K562 (cell line): ENCODE measurements around the gene SMCO1. TPM values are rescaled to one million over a fixed set of nuclear protein-coding genes. Genes with fewer than 3 reads are reported as not detected.
A peak's percentile ranks its signal among the peaks of the same experiment; 100 is the strongest.

Experiments
- ARID1B ChIP-seq: fragments of 450-650 bp; IDR thresholded peaks from 2 replicates; pipeline ENCODE4 v1.6.1; 2016; ENCODE audit warnings: antibody characterized with exemption, mild to moderate bottlenecking, inconsistent platforms
- ARID2 ChIP-seq: fragments of 450-650 bp; IDR thresholded peaks from 2 replicates; pipeline ENCODE4 v1.6.1; 2017; ENCODE audit warnings: antibody characterized with exemption, mild to moderate bottlenecking
- CREM ChIP-seq: IDR thresholded peaks from 2 replicates; pipeline ENCODE4 v1.6.1; 2014; ENCODE audit warnings: antibody characterized with exemption, low read depth
- CTBP1 ChIP-seq: fragments of 450-650 bp; IDR thresholded peaks from 2 replicates; pipeline ENCODE4 v1.6.1; 2016; ENCODE audit warnings: borderline replicate concordance
- E2F5 ChIP-seq: sonication (generic); formaldehyde crosslinking; IDR thresholded peaks from 2 replicates; pipeline ENCODE4 v1.8.0; 2022; ENCODE audit warnings: mild to moderate bottlenecking, missing genetic modification reagents
- GTF3C2 ChIP-seq: IDR thresholded peaks from 3 replicates; pipeline ENCODE4 v1.6.1; 2011; ENCODE audit warnings: borderline replicate concordance, mild to moderate bottlenecking, moderate library complexity; ENCODE audit not compliant: insufficient read length; ENCODE audit errors: extremely low read depth
- HDAC3 ChIP-seq: fragments of 450-650 bp; IDR thresholded peaks from 2 replicates; pipeline ENCODE4 v1.6.1; 2018; ENCODE audit warnings: borderline replicate concordance, mild to moderate bottlenecking, moderate library complexity; ENCODE audit not compliant: partially characterized antibody
- HMBOX1 ChIP-seq: sonication (generic); IDR thresholded peaks from 2 replicates; pipeline ENCODE4 v1.6.1; 2016
- JUNB ChIP-seq: fragments of 450-650 bp; formaldehyde crosslinking; conservative IDR thresholded peaks from 2 replicates; pipeline ENCODE4 v1.4.0; 2020; ENCODE audit warnings: mild to moderate bottlenecking
- POLR2A ChIP-seq: fragments of 450-650 bp; conservative IDR thresholded peaks from 2 replicates; pipeline ENCODE4 v1.6.1; 2016
- POLR2G ChIP-seq: fragments of 200-400 bp; formaldehyde crosslinking; IDR thresholded peaks from 2 replicates; pipeline ENCODE4 v1.6.1; 2017; ENCODE audit warnings: low read depth, mild to moderate bottlenecking, antibody characterized with exemption, low read length, moderate library complexity
- PRPF4 ChIP-seq: fragments of 200-400 bp; formaldehyde crosslinking; IDR thresholded peaks from one replicate; pipeline ENCODE4 v1.6.1; 2017; ENCODE audit warnings: low read length, low read depth, mild to moderate bottlenecking; ENCODE audit not compliant: insufficient read depth, poor library complexity, severe bottlenecking
- RHOXF2B ChIP-seq: fragments of 250-450 bp; sonication (Bioruptor Pico); conservative IDR thresholded peaks from 2 replicates; pipeline ENCODE4 v1.5.1; 2021
- SMC3 ChIP-seq: conservative IDR thresholded peaks from 2 replicates; pipeline ENCODE4 v1.6.1; 2011; ENCODE audit warnings: low read depth, low read length, improper control_type of control experiment; ENCODE audit not compliant: insufficient read depth
- TEAD4 ChIP-seq, 2 experiments: sonication (generic) in 1 of 2; formaldehyde crosslinking in 1 of 2; IDR thresholded peaks; 2 replicates each; pipeline versions ENCODE4 v1.6.1 to v1.8.0; 2012 to 2022; ENCODE audit warnings: borderline replicate concordance in 1 of 2, inconsistent platforms in 1 of 2, low read length in 1 of 2, mild to moderate bottlenecking in 1 of 2, missing genetic modification reagents in 1 of 2
- TOE1 ChIP-seq, 2 experiments: fragments of 450-650 bp in 1 of 2; sonication (generic) in 1 of 2; formaldehyde crosslinking in 1 of 2; IDR thresholded peaks; 2 replicates each; pipeline versions ENCODE4 v1.7.1 to v1.8.0; 2016 to 2022; ENCODE audit warnings: borderline replicate concordance in 2 of 2, mild to moderate bottlenecking in 2 of 2, antibody characterized with exemption in 1 of 2, inconsistent platforms in 1 of 2, low read depth in 1 of 2, missing genetic modification reagents in 1 of 2, moderate library complexity in 1 of 2
- ZBTB26 ChIP-seq: fragments of 450-650 bp; formaldehyde crosslinking; IDR thresholded peaks from 2 replicates; pipeline ENCODE4 v1.4.0; 2022; ENCODE audit warnings: missing genetic modification characterization
- ZNF253 ChIP-seq: fragments of 250-450 bp; sonication (Bioruptor Pico); conservative IDR thresholded peaks from 2 replicates; pipeline ENCODE4 v1.6.1; 2021; ENCODE audit warnings: mild to moderate bottlenecking
- ZNF316 ChIP-seq: fragments of 450-650 bp; IDR thresholded peaks from 2 replicates; pipeline ENCODE4 v1.6.1; 2016
- ZNF384 ChIP-seq: IDR thresholded peaks from 2 replicates; pipeline ENCODE4 v1.6.1; 2012; ENCODE audit warnings: low read depth, low read length, improper control_type of control experiment
- ZNF79 ChIP-seq: fragments of 250-450 bp; sonication (Bioruptor Pico); IDR thresholded peaks from 2 replicates; pipeline ENCODE4 v1.4.0; 2020; ENCODE audit warnings: low read depth, mild to moderate bottlenecking, moderate library complexity
- polyA plus RNA-seq, 8 experiments: library from polyadenylated mRNA; depleted of rRNA in 4 of 8; stranded (reverse) in 5 of 8; unstranded in 3 of 8; fragments of >200 nt; fragmentation: Nextera tagmentation in 2 of 8; fragmentation: Illumina TruSeq in 1 of 8; extraction: Ambion mirVana in 2 of 8; extraction: Trizol in 1 of 8; gene quantifications; 2 replicates each; pipeline versions ENCODE4 v1.2.1 to v1.2.3, GENCODE V29; 2011 to 2014; ENCODE audit warnings: inconsistent platforms in 1 of 8, missing spikeins in 1 of 8
- total RNA-seq, 7 experiments: library from RNA; depleted of rRNA in 6 of 7; stranded (reverse); fragments of >200 nt in 6 of 7; fragmentation: Illumina TruSeq in 2 of 7; extraction: Trizol in 2 of 7; gene quantifications; 2 replicates each; pipeline versions ENCODE4 v1.2.1 to v1.2.3, GENCODE V29; 2011 to 2021; ENCODE audit warnings: low replicate concordance in 1 of 7

The SMCO1 gene
- total and polyA plus RNA-seq, 9 of the 15 experiments (the other 6 are each of a cell fraction or from before 2014, with no cell fraction given): 0.05 to 0.35 (median 0.12) TPM; not detected in 5

GRCh38 chr3:196517162-196517800, 2.1 kb upstream of the SMCO1 start (continued):
- no peak for TF ChIP-seq POLR2A
- no peak for TF ChIP-seq ZNF79
- peak; percentile 81 for TF ChIP-seq ZNF384
- TF ChIP-seq ZNF316: no peak
- peak; percentile 24; the same call in 1 of the 2 replicates for TF ChIP-seq TOE1 (IDR thresholded peaks at IDR 0.05; ENCODE audit: borderline replicate concordance)
- no peak for TF ChIP-seq TOE1 (CRISPR knock-in tag; IDR thresholded peaks at IDR 0.05; ENCODE audit: borderline replicate concordance, low read depth)
- peak; percentile 15; the same call in 1 of the 2 replicates for TF ChIP-seq CTBP1
- TF ChIP-seq POLR2G: no peak
- TF ChIP-seq JUNB (CRISPR knock-in tag): no peak
- TF ChIP-seq ARID1B: peak; percentile 9; the same call in 1 of the 2 replicates
- TF ChIP-seq SMC3: peak; percentile 11; the same call in 1 of the 2 replicates
- TF ChIP-seq HDAC3: no peak
- TF ChIP-seq RHOXF2B: no peak
- 0 out of 2 replicates have a peak, but pooled peaks have one; percentile 37 for TF ChIP-seq HMBOX1
- no peak for TF ChIP-seq GTF3C2
- no peak for TF ChIP-seq TEAD4 (IDR thresholded peaks at IDR 0.05; ENCODE audit: low read length)
- no peak for TF ChIP-seq TEAD4 (CRISPR knock-in tag; IDR thresholded peaks at IDR 0.05; ENCODE audit: borderline replicate concordance)
- no peak for TF ChIP-seq PRPF4
- TF ChIP-seq ARID2: peak; percentile 68
- no peak for TF ChIP-seq ZNF253 (CRISPR knock-in tag)
- TF ChIP-seq CREM: no peak
- TF ChIP-seq ZBTB26: no peak
- no peak for TF ChIP-seq E2F5 (CRISPR knock-in tag)
